GM12878 (cell line): ENCODE measurements around the gene ABCD2. TPM values are rescaled to one million over a fixed set of nuclear protein-coding genes. Genes with fewer than 3 reads are reported as not detected.

Experiments
- ATAC-seq: fragments of 200-7000 bp; cut with Tn5 transposase; 3 replicates; pipeline ENCODE4 v1.9.1; 2020; ENCODE audit warnings: mild to moderate bottlenecking, moderate library complexity
- BruUV-seq: library from RNA; stranded (reverse); fragments of 400-500 nt; replicated peaks from 2 replicates; lab custom pipeline; 2021; lab: Mats Ljungman, UMichigan
- CTCF ChIA-PET: fragments of 300-600 bp; sonication (Branson Sonifier 250); formaldehyde crosslinking; extraction: SDS; loops from one replicate; lab custom pipeline; 2021; ENCODE audit warnings: inconsistent platforms; lab: Yijun Ruan, JAX
- POLR2A ChIA-PET: fragments of 350-600 bp; formaldehyde crosslinking; extraction: SDS; loops from one replicate; lab custom pipeline; 2021; ENCODE audit warnings: inconsistent platforms; lab: Charles Lee
- RAD21 ChIA-PET: fragments of 300-600 bp; sonication (Branson Sonifier 250); formaldehyde crosslinking; loops from one replicate; lab custom pipeline; 2023; ENCODE audit warnings: antibody characterized with exemption; ENCODE audit not compliant: unreplicated experiment; lab: Charles Lee
- SMC1A ChIA-PET: fragments of 300-600 bp; sonication (Branson Sonifier 250); formaldehyde crosslinking; loops from one replicate; lab custom pipeline; 2023; ENCODE audit not compliant: unreplicated experiment, uncharacterized antibody; lab: Charles Lee
- DNase-seq: peaks from one replicate; pipeline ENCODE4 v3.0.0-alpha.2; 2011; ENCODE audit warnings: low read depth, low spot score
- FAIRE-seq: peaks from 3 replicates; lab custom pipeline; 2011; peaks lifted over from hg19 to GRCh38; lab: Jason Lieb, UNC
- H2AFZ ChIP-seq: 2 replicates; pipeline ENCODE4 v1.6.0; 2011; ENCODE audit warnings: low read depth, low read length, control low read depth; ENCODE audit not compliant: control insufficient read depth
- H3K27ac ChIP-seq: 2 replicates; pipeline ENCODE4 v1.5.1; 2011; ENCODE audit warnings: control low read depth; ENCODE audit not compliant: control insufficient read depth, insufficient read depth
- H3K27me3 ChIP-seq, 2 experiments: replicated peaks in 1 of 2; 2 replicates each; pipeline versions ENCODE4 v1.6.0 to v1.6.1; 2011; ENCODE audit warnings: low read length in 1 of 2; ENCODE audit not compliant: control insufficient read depth in 2 of 2, insufficient read depth in 2 of 2
- H3K36me3 ChIP-seq, 2 experiments: 2 replicates each; pipeline ENCODE4 v1.5.1; 2011; ENCODE audit warnings: low read length in 1 of 2; ENCODE audit not compliant: control insufficient read depth in 2 of 2, insufficient read depth in 2 of 2
- H3K4me1 ChIP-seq: 2 replicates; pipeline ENCODE4 v1.6.1; 2011; ENCODE audit warnings: mild to moderate bottlenecking, low read length, moderate library complexity, mixed read lengths; ENCODE audit not compliant: control insufficient read depth, insufficient read depth
- H3K4me2 ChIP-seq: 2 replicates; pipeline ENCODE4 v1.6.0; 2011; ENCODE audit warnings: control low read depth; ENCODE audit not compliant: control insufficient read depth, insufficient read depth
- H3K4me3 ChIP-seq: fragments of 200-600 bp; sonication (generic); 2 replicates; pipeline ENCODE4 v1.5.1; 2016
- H3K79me2 ChIP-seq: 2 replicates; pipeline ENCODE4 v1.6.0; 2011; ENCODE audit warnings: low read length; ENCODE audit not compliant: control insufficient read depth, insufficient read depth
- H3K9ac ChIP-seq: 2 replicates; pipeline ENCODE4 v1.8.0; 2011; ENCODE audit warnings: low read length, control low read depth, mixed read lengths; ENCODE audit not compliant: control insufficient read depth, insufficient read depth
- H3K9me3 ChIP-seq: replicated peaks from 3 replicates; pipeline ENCODE4 v1.5.1; 2011; ENCODE audit warnings: mild to moderate bottlenecking, low read length; ENCODE audit not compliant: control insufficient read depth, insufficient read depth
- H4K20me1 ChIP-seq: 2 replicates; pipeline ENCODE4 v1.6.0; 2011; ENCODE audit not compliant: control insufficient read depth, insufficient read depth
- ATF7 ChIP-seq: fragments of 450-650 bp; IDR thresholded peaks from 2 replicates; pipeline ENCODE4 v1.6.1; 2016; ENCODE audit warnings: low read depth, mild to moderate bottlenecking
- CUX1 ChIP-seq: IDR thresholded peaks from 2 replicates; pipeline ENCODE4 v1.6.1; 2012; ENCODE audit warnings: improper control_type of control experiment, low read depth, low read length; ENCODE audit not compliant: insufficient replicate concordance
- DPF2 ChIP-seq: fragments of 450-650 bp; IDR thresholded peaks from 2 replicates; pipeline ENCODE4 v1.6.1; 2017; ENCODE audit warnings: mild to moderate bottlenecking
- HDAC2 ChIP-seq: fragments of 200-600 bp; sonication (generic); IDR thresholded peaks from 2 replicates; pipeline ENCODE4 v1.6.1; 2017
- POLR2AphosphoS5 ChIP-seq: IDR thresholded peaks from 2 replicates; pipeline ENCODE4 v1.6.1; 2011; ENCODE audit warnings: mild to moderate bottlenecking, low read length, inconsistent platforms
- RAD51 ChIP-seq: fragments of 450-650 bp; IDR thresholded peaks from 2 replicates; pipeline ENCODE4 v1.6.1; 2016; ENCODE audit warnings: moderate library complexity, mild to moderate bottlenecking, inconsistent platforms
- in situ Hi-C: fragments of 300-500 bp; cut with MboI; formaldehyde crosslinking; loops from 9 replicates; pipeline ENCODE4 v1.14.3; 2018; ENCODE audit warnings: mixed read lengths
- intact Hi-C: fragments of 100-400 bp; cut with micrococcal nuclease; formaldehyde crosslinking; loops from one replicate; pipeline ENCODE4 v1.14.2; 2022; ENCODE audit not compliant: unreplicated experiment
- polyA plus RNA-seq, 11 experiments: library from polyadenylated mRNA; depleted of rRNA in 4 of 11; unstranded in 6 of 11; stranded (reverse) in 5 of 11; fragments of >200 nt; fragmentation: Nextera tagmentation in 4 of 11; fragmentation: Illumina TruSeq in 1 of 11; extraction: Ambion mirVana in 4 of 11; extraction: Trizol in 1 of 11; gene quantifications; 1 replicate in 1 of 11; 2 replicates in 10 of 11; pipeline versions ENCODE4 v1.2.1 to v1.2.3, GENCODE V29; 2011 to 2016; ENCODE audit warnings: inconsistent platforms in 2 of 11, missing spikeins in 2 of 11, low read depth in 1 of 11
- total RNA-seq, 4 experiments: library from RNA; depleted of rRNA in 3 of 4; stranded (reverse); fragments of >200 nt in 3 of 4; fragmentation: Illumina TruSeq in 1 of 4; extraction: Trizol in 1 of 4; gene quantifications; 2 replicates each; pipeline versions ENCODE4 v1.2.1 to v1.2.3, GENCODE V29; 2013 to 2021

The ABCD2 gene
- total and polyA plus RNA-seq, 10 of the 15 experiments (the other 5 are each of a cell fraction or from before 2014, with no cell fraction given) = 4.4 to 16.2 (median 7.5) TPM

DNA sequence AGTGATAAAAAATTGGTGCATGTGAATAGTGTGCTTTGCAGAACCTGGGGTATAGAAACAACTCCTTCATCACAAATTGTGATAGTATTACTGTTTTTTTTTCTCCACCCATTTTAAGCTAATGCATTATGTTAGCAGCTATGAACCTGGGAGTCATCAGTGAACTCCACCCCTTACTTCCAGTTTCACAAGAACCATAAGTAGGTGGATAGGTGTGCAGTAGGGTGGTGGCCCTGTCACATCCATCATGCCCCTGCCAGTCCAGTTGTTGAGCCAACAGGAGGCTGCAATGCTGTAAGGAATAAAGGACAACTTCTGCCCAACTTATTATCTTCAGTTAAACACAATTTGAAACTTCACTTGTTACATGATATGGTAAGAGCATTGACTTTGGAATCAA is 85.7 kb downstream of the ABCD2 start:
- intact Hi-C loops = no loop called here
- ChIA-PET SMC1A (interaction anchor here (1.2 kb wide), 2 partner anchors 9 to 86 kb away, joined by 3 read pairs; partner anchors contain the start of gene ABCD2), CTCF (interaction anchor here (1.3 kb wide), 1 partner anchor 158 kb away, joined by 3 read pairs; no protein-coding TSS in a partner anchor), POLR2A (no interaction called here), RAD21 (no interaction called here)
- TF ChIP-seq ATF7 = no peak
- no peak for TF ChIP-seq RAD51
- no peak for TF ChIP-seq DPF2
- no peak for TF ChIP-seq HDAC2
- TF ChIP-seq POLR2AphosphoS5 = no peak
- no peak for TF ChIP-seq CUX1
- Histone ChIP-seq H3K4me2 (no peak overlapping the region), H3K27me3 (no peaks in the 10 kb centered on the region), H3K27ac (no peak overlapping the region), H3K9me3 (no peaks in the 10 kb centered on the region), H3K79me2 (no peaks in the 10 kb centered on the region), H3K36me3 (no peaks in the 10 kb centered on the region), H3K9ac (no peak overlapping the region), H3K4me1 (no peaks in the 10 kb centered on the region), H4K20me1 (no peaks in the 10 kb centered on the region), H3K4me3 (no peak overlapping the region), H2AFZ (no peak overlapping the region)
- no peak for ATAC-seq
- no TSS peak for BruUV-seq
- no peak for DNase-seq
- in situ Hi-C loops = no loop called here
- peak; percentile 69 for FAIRE-seq
